ENCODE results near the gene SFSWAP.
"Not testable (repeated sequence)": the region's sequence is repeated elsewhere in the genome, so short reads cannot be mapped to it uniquely, and the experiment has no call there.

The SFSWAP gene

GRCh38 chr12:131765961-131766360 lies 55.1 kb downstream of the SFSWAP start:
- no peak for DNase-seq

GRCh38 chr12:131766382-131767107 lies 55.7 kb downstream of the SFSWAP start:
- no peak for DNase-seq

GRCh38 chr12:131770120-131770519 lies 59.2 kb downstream of the SFSWAP start:
- no peak for DNase-seq

- DNase-seq, result no peak
Measured at GRCh38 chr12:131771965-131772364, 61.1 kb downstream of the SFSWAP start.

DNA sequence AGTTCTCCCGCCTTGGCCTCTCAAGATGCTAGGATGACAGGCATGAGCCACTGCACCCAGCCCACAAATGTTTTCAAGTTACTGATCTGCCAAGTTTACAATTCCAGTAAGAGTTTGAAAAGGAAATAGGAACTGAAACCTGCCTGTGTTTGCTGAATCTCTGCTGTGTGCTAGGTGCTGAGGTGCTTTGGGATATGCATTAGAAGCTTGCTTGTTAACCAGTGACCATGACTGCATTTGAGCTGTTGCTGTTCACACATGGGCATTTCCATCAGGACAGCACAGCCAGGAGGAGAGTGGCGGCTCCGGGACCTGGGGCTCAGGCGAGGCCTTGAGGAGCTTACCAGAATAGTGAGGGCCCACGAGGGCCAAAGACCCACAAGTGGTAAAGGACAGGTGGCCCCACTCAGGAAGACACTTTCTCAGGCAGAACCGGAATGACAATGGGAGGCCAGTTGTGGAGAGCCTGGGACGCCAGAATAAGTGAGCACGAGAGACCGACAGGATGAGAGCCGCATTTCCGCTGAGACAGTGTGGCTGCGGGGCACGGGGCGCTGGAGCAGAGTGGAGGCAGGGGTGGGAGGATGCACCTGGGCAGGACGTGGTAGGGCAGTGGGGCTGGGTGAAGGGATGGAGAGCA lies 62.8 kb downstream of the SFSWAP start:
- no peak for DNase-seq

GRCh38 chr12:131774576-131775391 lies 63.9 kb downstream of the SFSWAP start:
- no peak for DNase-seq

DNA sequence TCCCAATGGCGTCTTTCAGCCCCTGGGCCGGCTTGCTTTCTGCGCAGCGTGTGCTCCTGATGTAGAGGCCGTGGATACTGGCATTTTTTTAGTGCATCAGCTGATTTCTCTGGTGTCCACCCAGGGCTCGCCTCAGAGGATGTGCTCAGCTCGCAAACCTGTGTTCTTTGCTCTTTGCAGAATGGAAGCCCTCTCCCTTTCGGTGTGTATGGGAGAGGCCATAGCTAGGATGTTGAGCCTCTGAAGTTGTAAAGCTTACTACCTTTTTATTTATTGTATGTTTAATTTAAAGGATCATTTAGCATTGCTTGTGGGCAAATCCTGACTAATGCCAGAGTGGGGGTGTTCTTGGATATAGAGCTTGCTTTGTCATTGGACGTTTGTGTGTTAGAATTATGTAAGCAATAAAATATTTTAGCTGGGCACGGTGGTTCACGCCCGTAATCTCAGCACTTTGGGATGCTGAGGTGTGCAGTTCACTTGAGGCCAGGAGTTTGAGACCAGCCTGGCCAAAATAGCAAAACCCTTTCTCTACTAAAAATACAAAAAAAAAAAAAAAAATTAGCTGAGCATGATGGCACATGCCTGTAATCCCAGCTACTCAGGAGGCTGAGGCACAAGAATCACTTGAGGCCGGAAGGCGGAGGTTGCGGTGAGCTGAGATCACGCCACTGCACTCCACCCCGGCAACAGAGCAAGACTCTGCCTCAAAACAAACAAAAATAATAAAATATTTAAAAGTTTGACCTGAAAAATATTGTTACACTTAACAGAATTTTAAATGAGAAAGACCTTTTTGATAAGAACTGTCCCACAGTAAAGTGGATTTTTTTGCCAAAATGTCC lies 64.7 kb downstream of the SFSWAP start:
- no peak for DNase-seq

DNA sequence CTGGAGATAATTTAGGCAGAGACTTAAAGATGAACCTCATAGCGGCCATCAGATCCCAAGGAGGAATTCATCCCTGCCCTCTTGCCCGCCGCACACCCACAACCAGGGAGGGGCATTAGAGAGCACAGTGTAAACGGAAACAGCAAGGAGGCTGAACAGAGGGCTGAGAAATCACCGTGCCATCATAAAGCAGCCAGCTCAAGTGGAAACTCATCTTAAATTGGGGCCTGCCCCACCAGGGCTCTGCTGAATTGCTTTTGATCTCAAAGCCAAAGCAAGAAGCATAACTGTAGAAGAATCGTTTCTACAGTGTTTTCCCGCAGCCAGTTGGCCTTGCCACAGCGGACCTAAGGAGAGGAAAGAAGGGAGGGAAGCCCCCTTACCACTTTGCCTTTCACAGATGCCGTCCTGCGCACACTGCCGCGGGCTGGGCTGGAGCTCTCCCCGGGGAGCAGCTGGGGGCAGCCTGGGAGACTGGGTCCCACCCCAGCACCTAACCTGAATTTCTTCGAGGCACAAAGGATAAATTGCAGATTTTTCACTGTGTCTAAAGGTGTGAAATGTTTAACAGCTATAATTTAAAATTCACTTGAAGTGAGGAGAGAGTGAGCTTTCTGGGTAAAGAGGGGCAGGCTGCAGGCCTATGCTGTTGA lies 65.5 kb downstream of the SFSWAP start:
- DNase-seq, result peak; percentile 82

GRCh38 chr12:131777269-131777668 lies 66.4 kb downstream of the SFSWAP start:
- DNase-seq, result not testable (repeated sequence)

- DNase-seq, result no peak
Measured at GRCh38 chr12:131779027-131779426, 68.1 kb downstream of the SFSWAP start.

- no peak for DNase-seq
Measured at GRCh38 chr12:131782061-131782460, 71.2 kb downstream of the SFSWAP start.

- no peak for DNase-seq
Measured at GRCh38 chr12:131783915-131784541, 73.1 kb downstream of the SFSWAP start.

- DNase-seq, result no peak
Measured at GRCh38 chr12:131784909-131785762, 74.2 kb downstream of the SFSWAP start.

DNA sequence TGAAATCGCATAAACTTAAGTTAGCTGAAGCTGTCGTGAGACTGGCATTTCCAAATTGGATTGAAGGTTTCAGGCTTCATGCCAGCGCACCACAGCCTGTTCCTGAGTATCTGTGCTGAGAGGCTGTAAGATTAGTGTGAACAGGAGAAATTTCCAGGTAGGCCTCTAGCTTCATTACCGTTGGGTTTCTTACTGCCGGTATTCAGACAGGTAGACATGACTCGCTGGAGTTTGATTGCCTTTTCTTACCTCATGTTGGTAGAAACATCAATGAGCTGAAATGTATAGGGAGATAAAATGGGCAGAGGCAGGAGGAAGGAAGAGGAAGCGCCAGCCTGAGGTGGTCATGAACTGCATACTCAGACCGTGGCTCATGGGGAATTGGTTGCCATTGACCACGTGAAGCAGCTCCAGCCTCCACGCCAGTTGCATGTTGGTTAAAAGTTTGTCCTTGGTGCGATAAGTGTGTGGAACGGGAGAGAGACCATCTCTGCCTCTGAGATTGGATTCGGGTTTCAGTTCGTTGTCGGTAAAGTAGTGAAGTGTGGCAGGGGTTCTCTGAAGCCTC lies 75.0 kb downstream of the SFSWAP start:
- no peak for DNase-seq

GRCh38 chr12:131786331-131786730 lies 75.4 kb downstream of the SFSWAP start:
- DNase-seq, result no peak

- DNase-seq, result no peak
Measured at GRCh38 chr12:131787143-131787660, 76.3 kb downstream of the SFSWAP start.

DNA sequence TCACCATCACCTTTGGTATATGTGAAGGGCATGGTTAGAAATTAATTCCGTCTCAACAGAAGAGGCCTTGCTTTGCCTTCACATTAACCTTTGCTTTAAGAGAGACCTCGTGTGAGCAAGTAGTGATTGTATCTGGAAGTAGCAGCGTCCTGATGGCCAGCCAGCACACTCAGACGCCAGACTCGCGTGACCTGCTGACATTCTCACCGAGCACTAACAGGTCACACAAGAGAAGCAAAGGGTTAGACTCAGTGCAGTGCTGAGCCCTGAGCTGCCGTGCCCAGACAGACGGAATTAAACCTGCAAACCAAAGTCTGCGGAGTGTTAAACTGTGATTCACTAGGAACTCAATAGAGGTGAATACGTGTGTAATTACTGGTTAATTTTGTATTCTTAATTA lies 77.2 kb downstream of the SFSWAP start:
- DNase-seq, result no peak

DNA sequence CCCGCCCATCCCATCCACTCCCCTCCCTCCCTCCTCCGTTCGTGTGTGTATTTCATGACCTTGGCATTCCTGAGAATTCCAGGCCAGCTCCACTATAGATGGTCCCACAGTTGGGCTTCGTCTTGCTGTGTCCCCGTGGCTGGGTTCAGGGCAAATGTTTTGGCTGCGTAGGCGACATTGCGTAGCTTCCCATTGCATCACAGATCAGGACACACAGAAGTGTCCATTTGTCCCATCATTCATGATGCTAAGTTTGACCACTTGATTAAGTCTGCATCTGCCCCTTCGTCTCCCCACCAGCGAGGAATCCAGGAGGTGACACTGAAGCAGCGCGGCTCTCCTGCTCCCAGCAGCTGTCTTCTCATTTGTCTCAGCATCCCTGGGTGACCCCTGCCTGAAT lies 78.7 kb downstream of the SFSWAP start:
- DNase-seq, result no peak

DNA sequence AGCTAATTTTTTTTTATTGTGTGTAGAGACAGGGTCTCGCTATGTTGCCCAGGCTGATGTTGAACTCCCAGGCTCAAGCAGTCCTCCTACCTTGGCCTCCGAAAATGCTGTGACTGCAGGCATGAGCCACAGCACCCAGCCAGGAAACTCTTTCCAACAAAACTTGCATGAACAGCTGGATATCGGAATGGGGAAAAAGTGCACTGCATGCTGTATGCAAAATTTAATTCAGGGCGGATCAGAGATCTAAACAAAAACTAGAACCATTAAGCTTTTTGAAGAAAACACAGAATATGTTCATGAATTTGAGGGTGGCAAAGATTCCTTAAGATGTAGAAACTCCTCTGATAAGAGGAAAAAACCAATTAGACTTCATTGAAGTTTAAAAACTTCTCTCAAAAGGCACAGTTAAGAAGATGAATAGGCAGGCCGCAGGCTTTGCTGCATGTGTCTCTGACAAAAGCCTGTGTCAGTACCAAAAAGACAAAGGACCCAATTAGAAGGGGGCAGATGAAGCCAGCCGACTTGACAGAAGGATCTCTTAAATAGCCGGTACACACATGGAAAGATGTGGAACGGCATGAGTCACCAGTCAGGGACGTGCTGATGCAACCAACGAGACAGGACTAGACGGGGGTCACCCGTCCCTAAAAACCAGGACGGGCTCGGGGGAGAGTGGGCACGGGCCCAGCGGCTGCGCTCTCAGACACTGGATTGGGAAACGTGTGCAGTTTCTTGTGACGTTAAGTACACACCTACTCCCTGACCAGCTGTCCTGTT lies 82.5 kb downstream of the SFSWAP start:
- no peak for DNase-seq

Data from NCI-H2227 treated with DMSO at 0.1 percent for 48 hours (cell line).